DMS53 (cell line): ENCODE results near the gene CDC40.
"Not testable (repeated sequence)": the region's sequence is repeated elsewhere in the genome, so short reads cannot be mapped to it uniquely, and the experiment has no call there.

Experiments used
- DNase-seq: peaks from one replicate; lab custom pipeline; 2025; lab: John Stamatoyannopoulos, UW

Gene CDC40

GRCh38 chr6:110270165-110270564 is 89.9 kb downstream of the CDC40 start:
- DNase-seq: no peak

GRCh38 chr6:110271732-110272022 is 91.5 kb downstream of the CDC40 start:
- DNase-seq: no peak

- DNase-seq: not testable (repeated sequence)
These were observed 92.6 kb downstream of the CDC40 start for GRCh38 chr6:110272781-110273180.

- DNase-seq: no peak
These were observed 97.0 kb downstream of the CDC40 start for GRCh38 chr6:110277100-110277665.
